Measurements from ENCODE around the gene RYR2. TPM values are rescaled to one million over a fixed set of nuclear protein-coding genes. Genes with fewer than 3 reads are reported as not detected.

The RYR2 gene
- total RNA-seq, 1 experiment from 2014 or later = 2.8 TPM

GRCh38 chr1:237851210-237851845 lies 809.3 kb downstream of the RYR2 start:
- Histone ChIP-seq H3K9me3 (ENCODE audit: low read depth, low read length, poor library complexity, severe bottlenecking) (no peaks in the 10 kb centered on the region), H3K27ac (ENCODE audit: low read depth, low read length, poor library complexity, severe bottlenecking) (no peak overlapping the region), H3K36me3 (ENCODE audit: insufficient read depth, low read length, poor library complexity, severe bottlenecking) (no peaks in the 10 kb centered on the region), H3K27me3 (replicated peaks; ENCODE audit: insufficient read depth, low read depth, low read length, poor library complexity) (no peaks in the 10 kb centered on the region), H3K4me3 (ENCODE audit: low read depth, low read length, poor library complexity, severe bottlenecking) (no peak overlapping the region), H3K4me1 (ENCODE audit: insufficient read depth, low read length, poor library complexity, severe bottlenecking) (no peaks in the 10 kb centered on the region)
- TF ChIP-seq EZH2 (IDR thresholded peaks at IDR 0.05; ENCODE audit: borderline replicate concordance, low read depth, low read length, poor library complexity, severe bottlenecking) (no peak), CTCF (conservative IDR thresholded peaks at IDR 0.05; ENCODE audit: low read depth, low read length) (peak; percentile 71)
- POLR2A ChIA-PET (ENCODE audit: low non-redundant PET) = no interaction called here
- intact Hi-C loops (cut with micrococcal nuclease; ENCODE audit: unreplicated experiment) = loop anchor here (5.0 to 10.0 kb wide), 2 partner anchors 393 to 1101 kb away; no protein-coding TSS in a partner anchor
- CTCF ChIA-PET = interaction anchor here (0.5 to 1.0 kb wide), 3 partner anchors 12 to 38 kb away, joined by 3 to 5 read pairs (median 4); no protein-coding TSS in a partner anchor
- peak; percentile 65 for DNase-seq (ENCODE audit: low spot score)
- no TSS peak for BruUV-seq (replicated peaks)

- Histone ChIP-seq H3K27me3 (replicated peaks; ENCODE audit: insufficient read depth, low read depth, low read length, poor library complexity) (no peaks in the 10 kb centered on the region), H3K4me3 (ENCODE audit: low read depth, low read length, poor library complexity, severe bottlenecking) (no peak overlapping the region), H3K9me3 (ENCODE audit: low read depth, low read length, poor library complexity, severe bottlenecking) (no peaks in the 10 kb centered on the region), H3K27ac (ENCODE audit: low read depth, low read length, poor library complexity, severe bottlenecking) (no peak overlapping the region), H3K36me3 (ENCODE audit: insufficient read depth, low read length, poor library complexity, severe bottlenecking) (no peaks in the 10 kb centered on the region), H3K4me1 (ENCODE audit: insufficient read depth, low read length, poor library complexity, severe bottlenecking) (no peaks in the 10 kb centered on the region)
- intact Hi-C loops (cut with micrococcal nuclease; ENCODE audit: unreplicated experiment) = loop anchor here (5.0 to 10.0 kb wide), 2 partner anchors 392 to 1100 kb away; no protein-coding TSS in a partner anchor
- ChIA-PET CTCF (no interaction called here), POLR2A (ENCODE audit: low non-redundant PET) (no interaction called here)
- no peak for TF ChIP-seq CTCF (conservative IDR thresholded peaks at IDR 0.05; ENCODE audit: low read depth, low read length)
- no peak for TF ChIP-seq EZH2 (IDR thresholded peaks at IDR 0.05; ENCODE audit: borderline replicate concordance, low read depth, low read length, poor library complexity, severe bottlenecking)
- no TSS peak for BruUV-seq (replicated peaks)
- no peak for DNase-seq (ENCODE audit: low spot score)
Measured at GRCh38 chr1:237852342-237852741, 810.4 kb downstream of the RYR2 start.

GRCh38 chr1:237857455-237857854 lies 815.5 kb downstream of the RYR2 start:
- ChIA-PET CTCF (no interaction called here), POLR2A (ENCODE audit: low non-redundant PET) (no interaction called here)
- Histone ChIP-seq H3K4me1 (ENCODE audit: insufficient read depth, low read length, poor library complexity, severe bottlenecking) (no peaks in the 10 kb centered on the region), H3K9me3 (ENCODE audit: low read depth, low read length, poor library complexity, severe bottlenecking) (no peaks in the 10 kb centered on the region), H3K27me3 (replicated peaks; ENCODE audit: insufficient read depth, low read depth, low read length, poor library complexity) (no peaks in the 10 kb centered on the region), H3K27ac (ENCODE audit: low read depth, low read length, poor library complexity, severe bottlenecking) (no peak overlapping the region), H3K36me3 (ENCODE audit: insufficient read depth, low read length, poor library complexity, severe bottlenecking) (no peaks in the 10 kb centered on the region), H3K4me3 (ENCODE audit: low read depth, low read length, poor library complexity, severe bottlenecking) (no peak overlapping the region)
- intact Hi-C loops (cut with micrococcal nuclease; ENCODE audit: unreplicated experiment) = loop anchor here (10.0 kb wide), 1 partner anchor 387 kb away; no protein-coding TSS in a partner anchor
- DNase-seq (ENCODE audit: low spot score) = no peak
- BruUV-seq (replicated peaks) = no TSS peak
- no peak for TF ChIP-seq EZH2 (IDR thresholded peaks at IDR 0.05; ENCODE audit: borderline replicate concordance, low read depth, low read length, poor library complexity, severe bottlenecking)
- TF ChIP-seq CTCF (conservative IDR thresholded peaks at IDR 0.05; ENCODE audit: low read depth, low read length) = no peak

Measured in A673 (cell line).